AG20443 (cell line): ENCODE data around the gene CCDC158.
A peak's percentile ranks its signal among the peaks of the same experiment; 100 is the strongest.
"Not testable (repeated sequence)": the region's sequence is repeated elsewhere in the genome, so short reads cannot be mapped to it uniquely, and the experiment has no call there.

Source experiments
- DNase-seq: peaks from one replicate; pipeline ENCODE4 v3.0.0; 2012; ENCODE audit warnings: low spot score, mixed read lengths

Gene CCDC158

DNA sequence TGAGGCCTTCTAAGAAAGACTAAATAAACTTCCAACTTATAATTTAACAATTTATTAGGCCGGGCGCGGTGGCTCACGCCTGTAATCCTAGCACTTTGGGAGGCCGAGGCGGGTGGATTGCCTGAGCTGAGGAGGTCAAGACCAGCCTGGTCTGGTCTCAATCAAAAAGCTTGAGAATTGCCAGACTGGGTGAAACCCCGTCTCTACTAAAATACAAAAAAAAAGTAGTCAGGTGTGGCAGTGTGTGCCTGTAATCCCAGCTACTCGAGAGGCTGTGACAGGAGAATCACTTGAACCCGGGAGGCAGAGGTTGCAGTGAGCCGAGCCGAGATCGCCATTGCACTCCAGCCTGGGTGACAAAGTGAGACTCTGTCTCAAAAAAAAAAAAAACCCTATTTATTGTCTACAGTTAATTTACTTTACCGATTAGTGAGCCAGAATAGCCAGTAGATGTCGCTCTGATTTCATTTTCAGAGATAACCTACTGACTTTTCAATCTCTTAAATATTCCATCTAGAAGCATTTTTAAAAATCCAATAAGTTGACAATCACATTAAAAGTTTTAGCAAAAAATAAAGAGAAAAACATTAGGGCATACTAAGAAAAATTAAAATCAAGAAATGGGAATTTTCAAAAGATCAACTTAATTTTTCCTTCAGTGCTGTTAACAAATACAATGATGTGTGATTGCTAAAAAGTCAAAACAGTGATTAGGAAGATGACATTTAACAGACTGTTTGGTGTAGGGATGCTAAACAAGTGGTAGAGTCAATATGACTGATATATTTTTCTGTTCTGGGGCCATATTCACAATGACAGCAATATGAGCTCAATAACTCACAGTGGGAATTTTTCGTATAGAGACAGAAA is 9.8 kb upstream of the CCDC158 start:
- peak; percentile 51 for DNase-seq

DNA sequence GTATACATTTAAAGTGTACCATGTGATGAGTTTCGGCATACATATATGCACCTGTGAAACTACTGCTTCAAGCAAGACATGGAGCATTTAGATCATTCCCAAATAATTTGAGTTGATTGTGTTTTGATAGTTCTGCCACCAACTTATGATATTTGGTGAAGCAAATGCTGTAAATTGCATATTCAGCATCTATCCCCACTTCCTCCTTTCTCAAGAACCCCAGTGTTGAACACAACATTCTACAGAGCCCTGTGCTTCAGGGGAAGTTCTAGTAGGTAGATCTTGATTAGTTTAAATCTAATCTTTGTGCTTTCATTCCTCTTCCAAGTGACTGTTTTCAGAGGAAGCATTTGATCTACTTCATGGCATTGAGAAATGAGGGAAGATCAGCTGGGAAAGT is 8.7 kb upstream of the CCDC158 start:
- DNase-seq: no peak

DNA sequence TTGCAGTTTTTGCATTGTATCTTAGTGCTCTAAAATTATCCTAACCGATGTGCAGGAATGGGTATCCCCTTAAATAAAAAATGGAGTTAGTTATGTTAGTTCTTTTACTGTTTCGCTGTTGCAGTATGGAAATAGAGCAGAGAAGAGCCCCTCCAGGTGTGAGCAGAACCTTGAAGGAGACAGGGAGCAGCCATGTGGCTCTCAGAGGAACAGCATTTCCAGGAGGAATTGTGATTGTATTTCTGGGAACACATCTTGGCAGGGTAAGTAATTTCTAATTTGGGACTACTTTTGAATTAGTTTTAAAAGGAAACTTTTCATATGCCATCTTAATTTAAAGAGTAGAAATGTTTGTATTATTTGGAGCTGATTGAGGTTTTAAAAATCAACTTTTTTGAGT is 5.3 kb upstream of the CCDC158 start:
- DNase-seq: no peak

DNA sequence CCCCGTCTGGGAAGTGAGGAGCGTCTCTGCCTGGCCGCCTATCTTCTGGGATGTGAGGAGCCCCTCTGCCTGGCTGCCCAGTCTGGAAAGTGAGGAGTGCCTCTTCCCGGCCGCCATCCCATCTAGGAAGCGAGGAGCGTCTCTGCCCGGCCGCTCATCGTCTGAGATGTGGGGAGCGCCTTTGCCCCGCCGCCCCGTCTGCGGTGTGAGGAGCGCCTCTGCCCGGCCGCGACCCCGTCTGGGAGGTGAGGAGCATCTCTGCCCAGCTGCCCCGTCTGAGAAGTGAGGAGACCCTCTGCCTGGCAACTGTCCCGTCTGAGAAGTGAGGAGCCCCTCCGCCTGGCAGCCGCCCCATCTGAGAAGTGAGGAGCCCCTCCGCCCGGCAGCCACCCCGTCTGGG is 2.2 kb upstream of the CCDC158 start:
- DNase-seq: not testable (repeated sequence)

DNA sequence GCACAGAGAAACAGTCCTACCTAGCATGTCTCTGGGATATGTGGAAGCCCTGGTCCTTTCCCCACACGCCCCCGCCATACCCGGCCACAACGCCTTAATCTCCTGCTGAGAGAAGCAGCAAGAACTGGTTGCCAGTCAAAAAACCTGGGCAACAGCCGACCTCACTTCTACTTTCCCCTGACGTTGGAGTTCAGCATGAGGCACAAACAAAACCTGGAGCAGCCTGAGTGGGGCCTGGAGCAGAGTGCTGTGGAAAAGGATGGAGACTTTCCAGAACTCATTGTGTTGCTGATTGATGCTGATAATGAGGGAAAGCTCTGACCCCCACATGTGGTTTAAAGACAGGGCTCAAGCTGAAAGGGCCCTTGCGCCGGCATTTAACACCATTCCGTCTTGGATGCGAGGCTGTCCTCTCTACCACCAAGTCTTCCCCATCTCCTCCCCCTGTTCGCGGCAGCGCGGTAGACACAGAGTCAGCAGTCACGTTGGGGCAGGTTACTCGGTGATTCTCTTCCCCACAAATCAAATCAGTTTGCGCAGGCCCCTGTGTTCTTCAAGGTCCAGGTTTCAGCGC is 666 bp downstream of the CCDC158 start:
- DNase-seq: no peak

DNA sequence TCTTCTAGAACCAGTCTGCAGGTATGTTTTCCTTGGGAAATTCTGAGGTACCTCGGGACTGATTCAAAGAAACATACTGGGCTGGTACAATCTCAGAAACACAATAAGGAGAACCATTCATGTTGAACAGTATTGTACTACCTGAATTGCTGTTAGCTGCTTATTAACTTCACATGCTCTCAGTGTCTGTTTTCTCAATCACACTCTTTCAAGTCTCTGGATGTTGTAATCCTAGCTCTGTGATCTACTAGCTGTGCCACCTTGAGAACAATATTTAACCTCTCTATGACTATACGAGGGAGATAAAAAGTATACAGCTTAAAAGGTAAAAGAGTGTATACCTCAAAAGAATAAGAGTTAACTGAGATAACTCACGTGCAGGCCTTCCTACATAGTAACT is 10.3 kb downstream of the CCDC158 start:
- no peak for DNase-seq

DNA sequence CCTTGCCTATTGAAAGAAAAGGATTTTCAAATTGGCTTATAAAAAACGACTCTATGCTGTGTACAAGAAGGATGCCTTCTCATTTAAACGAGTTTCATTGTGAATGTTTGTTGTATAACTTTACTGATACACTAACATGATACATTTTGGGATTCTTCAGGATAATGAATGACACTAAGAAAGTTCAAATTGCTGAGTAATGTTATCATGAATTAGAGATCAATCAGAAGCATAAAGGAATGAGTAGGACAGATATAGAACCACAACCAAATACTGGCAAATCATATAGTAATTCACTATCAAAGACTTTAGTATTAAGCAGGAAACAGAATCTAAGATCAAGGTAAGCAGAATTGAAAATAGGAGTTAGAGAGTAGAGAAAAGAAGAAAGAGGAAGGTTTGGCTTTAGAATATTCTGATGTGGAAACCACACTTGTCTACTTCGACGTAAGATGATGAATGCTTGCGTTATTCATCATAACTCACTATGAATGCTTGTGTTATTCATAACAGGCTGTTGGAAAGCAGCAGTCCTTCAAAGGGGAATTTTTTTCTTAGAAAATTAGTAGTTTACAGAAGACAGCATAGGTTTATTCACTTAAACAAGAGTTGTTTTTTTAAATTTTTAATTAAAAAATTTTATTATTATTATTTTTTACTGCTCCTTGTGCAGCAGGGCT is 13.4 kb downstream of the CCDC158 start:
- no peak for DNase-seq

DNA sequence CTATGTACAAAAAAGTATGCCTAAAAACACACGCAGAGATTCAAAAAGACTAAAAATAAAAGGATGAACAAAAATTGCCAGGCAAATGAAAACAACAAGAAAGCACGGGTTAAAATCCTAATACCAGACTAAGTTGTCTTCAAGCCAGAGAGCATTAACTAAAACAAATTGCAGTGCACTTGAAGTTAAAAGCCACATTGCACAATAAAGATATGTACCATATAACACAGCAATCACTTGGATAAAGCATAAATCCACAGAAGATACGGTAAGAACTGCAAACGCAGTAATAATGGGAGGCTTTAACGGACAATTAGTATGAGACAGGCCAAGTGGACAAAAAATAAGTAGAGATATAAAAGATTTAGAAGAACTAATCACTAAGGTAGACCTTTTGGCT is 14.9 kb downstream of the CCDC158 start:
- DNase-seq: no peak

DNA sequence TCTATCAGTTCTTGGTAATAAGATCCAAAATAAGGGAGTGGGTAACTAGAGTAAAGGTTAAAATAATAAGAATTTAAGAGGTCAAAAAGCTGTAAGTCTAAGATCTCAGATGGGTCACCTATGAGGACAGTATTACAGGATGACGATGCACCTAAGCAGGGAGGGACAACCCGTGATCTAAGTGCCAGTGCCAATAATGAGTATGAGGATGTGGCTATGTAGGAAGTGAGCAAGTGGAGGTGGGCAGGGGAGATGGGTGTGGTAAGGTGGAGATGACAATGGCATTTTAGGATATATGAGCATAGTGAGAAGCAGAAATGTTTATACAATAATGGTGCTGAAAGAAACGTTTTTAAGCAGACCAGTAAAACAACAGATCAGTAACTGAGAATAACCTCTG is 19.3 kb downstream of the CCDC158 start:
- DNase-seq: no peak

DNA sequence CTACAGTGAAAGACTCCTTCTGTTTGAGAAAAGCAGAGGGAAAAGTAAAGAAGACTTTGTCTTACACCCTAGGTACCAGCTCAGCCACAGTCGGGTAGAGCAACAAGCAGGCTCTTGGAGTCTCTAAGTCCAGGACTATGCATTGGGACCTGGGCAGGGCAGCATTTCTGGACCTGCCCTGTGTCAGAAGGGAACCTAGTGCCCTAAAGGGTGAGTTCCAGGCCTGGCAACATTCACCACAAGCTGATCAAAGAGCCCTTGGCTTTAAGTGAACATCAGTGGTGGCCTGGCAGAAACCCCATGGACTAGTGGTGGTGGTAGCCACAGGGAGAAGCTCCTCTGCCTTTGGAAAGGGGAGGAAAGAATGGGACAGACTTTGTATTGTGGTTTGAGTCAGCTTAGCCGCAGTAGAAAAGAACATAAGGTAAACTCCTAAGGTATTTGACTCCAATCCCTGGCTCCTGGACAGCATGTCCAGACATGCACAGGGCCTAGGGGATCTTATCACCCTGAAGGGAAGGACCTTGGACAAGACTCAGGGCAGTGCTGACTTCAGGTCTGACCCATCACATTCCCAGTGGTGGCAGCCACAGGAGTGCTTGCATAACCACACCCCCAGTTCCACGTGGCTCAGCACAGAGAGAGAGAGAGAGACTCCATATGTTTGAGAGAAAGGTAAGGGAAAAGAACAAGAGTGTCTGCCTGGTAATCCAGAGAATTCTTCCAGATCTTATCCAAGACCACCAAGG is 32.6 kb downstream of the CCDC158 start:
- no peak for DNase-seq

DNA sequence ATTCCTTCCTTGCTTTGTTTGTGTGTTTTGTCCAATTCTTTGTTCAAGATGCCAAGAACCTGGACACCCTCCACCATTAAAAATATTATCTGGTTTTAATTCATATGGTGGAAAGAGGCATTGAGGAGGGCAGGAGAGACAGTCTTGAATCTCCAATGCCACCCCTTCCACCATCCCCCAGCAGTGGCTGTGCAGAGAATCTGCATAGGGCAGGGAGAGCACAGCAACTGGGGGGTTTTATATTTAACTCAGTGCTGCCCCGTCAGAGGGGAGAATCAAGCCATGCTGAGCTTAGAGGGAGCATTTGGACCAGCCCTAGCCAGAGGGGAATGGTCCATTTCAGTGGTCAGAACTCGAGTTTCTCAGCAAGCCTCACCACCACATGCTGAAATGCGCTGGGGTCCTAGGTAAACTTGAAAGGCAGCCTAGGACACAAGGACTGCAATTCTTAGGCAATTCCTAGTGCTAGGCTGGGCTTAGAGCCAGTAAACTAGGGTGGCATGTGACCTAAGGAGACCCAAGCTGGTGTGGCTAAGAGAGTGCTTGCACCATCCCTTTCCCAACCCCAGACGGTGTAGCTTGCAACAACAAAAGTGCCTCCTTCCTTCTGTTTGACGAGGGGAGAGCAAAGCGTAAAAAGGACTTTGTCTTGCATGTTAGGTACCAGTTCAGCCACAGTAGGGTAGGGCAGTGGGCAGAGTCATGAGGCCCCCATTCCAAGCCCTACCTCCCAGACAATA is 34.2 kb downstream of the CCDC158 start:
- DNase-seq: no peak

DNA sequence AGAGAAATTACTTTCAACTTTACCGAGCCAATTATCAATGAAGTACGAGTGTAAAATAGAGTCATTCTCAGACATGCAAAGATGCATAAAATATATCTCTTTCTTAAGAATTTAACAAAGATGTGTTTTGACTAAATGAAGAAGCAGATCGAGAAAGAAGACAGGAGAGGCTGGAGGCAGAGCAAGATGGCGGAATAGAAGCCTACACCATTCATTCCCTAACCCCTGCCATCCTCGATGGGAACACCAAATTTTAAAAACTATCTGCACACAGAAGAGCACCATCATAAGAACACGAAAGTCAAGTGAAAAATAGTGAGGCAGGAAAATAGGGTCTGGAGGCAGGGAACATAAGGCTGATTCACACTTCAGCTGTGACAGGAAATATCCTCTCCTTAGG is 35.0 kb downstream of the CCDC158 start:
- no peak for DNase-seq

DNA sequence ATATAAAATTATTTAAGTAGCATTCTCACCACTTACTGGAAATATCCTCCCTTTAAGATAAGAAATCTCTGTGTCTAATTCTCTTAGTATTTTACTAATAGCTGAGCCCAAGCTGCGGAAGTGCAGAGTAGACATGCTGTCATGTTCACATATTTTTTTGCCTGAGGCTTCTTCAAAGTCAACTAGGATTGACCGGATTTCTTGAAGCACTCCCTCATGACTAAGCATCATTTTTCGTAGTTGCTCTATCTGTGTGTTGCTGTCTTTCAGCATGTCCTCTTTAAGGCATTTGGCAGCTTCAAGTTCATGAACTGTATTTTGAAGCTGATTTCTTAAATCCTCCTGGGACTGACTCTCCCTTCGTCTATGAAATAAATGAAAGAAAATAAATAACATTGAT is 36.9 kb downstream of the CCDC158 start:
- DNase-seq: no peak

DNA sequence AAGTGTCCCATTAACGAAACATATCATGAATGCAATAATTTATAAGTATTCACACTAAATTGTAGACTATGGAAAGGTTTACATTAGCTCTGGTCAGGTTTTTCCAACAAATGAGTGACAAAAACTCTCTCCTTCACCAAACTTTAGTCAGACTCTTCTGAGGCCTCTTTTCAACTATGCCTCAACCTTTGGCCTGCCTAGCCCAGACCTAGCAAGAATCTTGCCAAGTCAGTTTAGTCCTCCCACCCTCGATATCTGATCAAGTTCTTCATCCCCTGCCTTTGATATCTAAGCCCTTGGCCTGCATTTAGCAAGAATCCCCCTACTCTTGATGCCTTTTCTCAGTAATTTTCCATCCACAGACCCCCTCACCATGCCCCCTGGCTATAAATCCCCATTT is 37.9 kb downstream of the CCDC158 start:
- DNase-seq: no peak

DNA sequence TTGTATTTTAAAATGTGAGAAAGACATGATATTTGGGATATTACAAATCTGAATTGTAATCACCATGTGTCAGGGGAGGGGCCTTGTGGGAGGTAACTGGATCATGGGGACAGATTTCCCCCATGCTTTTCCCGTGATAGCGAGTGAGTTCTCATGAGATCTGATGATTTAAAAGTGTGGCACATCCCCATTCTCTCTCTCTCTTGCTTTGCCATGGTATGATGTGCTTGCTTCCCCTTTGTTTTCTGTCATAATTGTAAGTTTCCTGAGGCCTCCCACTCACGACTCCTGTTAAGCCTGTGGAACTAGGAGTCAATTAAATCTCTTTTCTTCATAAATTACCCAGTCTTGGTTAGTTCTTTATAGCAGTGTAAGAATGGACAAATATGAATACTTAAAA is 39.0 kb downstream of the CCDC158 start:
- DNase-seq: no peak

DNA sequence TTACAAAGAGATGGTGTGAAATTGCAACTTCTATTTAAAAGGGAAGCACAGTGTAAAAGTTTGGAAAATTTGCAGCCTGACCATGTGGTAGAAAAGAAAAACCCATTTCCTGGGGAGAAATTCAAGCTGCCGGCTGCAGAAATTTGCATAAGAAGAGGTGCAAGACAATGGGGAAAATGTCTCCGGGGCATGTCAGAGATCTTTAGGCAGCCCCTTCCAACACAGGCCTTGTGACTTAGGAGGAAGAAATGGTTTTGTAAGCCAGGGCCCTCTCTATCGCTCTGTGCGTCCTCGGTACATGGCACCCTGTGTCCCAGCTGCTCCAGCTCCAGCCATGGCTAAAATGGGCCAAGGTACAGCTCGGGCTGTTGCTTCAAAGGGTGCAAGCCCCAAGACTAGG is 40.4 kb downstream of the CCDC158 start:
- DNase-seq: no peak

DNA sequence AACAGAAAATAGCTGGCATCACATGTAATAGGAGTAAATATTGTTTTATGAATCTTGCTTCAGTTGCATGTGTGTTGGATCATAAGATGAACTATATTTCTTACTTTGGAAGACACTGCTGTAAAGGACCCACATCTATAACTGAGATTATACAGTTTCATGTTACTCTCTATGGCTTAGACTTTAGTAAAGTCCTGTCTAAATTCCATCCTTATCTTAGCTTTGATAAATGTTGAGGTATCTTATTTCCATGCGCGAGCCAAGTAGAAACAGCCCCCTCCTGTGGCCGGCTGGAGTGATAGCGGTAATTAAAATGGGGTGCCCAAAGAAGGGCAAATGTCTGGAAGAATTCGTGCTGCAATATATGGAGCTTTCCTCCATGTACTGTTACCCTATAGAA is 43.0 kb downstream of the CCDC158 start:
- DNase-seq: peak; percentile 42

DNA sequence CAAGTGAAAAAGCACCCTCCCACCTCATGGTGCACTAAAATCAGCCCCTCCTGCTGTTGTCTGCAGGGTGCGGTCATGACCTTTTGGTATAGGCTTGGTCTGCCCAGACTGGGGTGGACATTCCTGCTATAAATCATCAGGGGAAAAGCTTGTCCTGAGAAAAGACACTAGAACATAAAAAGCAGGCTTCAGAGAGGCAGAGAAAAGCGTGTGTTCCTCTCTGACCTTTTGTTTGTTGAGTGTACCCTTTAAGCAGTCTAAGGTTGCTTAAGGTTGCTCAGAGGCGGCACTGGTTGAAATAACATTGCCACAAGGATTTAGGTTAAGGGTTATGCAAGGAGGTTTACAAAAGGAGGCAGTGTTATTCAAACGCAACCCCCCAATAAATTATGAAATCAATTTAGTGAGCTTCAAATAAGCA is 43.5 kb downstream of the CCDC158 start:
- DNase-seq: no peak

DNA sequence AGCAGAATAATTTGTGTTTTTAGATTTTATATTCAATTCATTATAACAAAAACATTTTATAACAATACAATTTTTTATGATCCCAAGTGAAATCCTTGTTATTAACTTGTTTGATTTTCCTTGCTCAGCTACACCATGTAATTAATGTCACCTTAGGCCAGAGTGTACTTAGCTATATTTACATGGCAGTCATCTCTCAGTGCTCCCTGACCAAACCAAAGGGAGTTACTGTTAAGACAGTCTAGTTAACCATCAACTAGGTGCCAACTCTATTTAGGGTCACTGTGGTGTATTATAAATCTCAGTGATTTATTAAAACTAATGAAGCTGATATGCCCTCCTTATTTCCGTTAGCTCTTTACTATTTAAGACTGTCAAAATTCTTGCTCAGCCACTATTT is 44.4 kb downstream of the CCDC158 start:
- DNase-seq: no peak

DNA sequence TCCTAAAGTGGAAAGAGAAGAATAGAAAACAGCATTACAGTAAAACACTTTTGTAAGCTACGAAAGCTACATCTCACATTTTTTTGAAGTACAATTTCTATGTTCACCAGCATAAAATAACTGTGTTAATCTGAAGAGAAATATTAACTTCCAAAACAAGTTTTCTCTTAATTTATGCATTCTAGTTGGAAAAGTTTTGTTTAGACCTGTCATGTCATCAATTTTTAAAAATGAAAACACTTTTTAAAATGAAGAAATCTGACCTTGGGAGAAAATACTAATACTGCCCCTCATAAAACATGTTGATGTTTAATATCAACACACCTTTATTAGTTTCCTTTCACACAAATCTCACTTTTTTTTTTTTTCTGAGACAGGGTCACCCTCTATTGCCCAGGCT is 45.2 kb downstream of the CCDC158 start:
- DNase-seq: no peak

DNA sequence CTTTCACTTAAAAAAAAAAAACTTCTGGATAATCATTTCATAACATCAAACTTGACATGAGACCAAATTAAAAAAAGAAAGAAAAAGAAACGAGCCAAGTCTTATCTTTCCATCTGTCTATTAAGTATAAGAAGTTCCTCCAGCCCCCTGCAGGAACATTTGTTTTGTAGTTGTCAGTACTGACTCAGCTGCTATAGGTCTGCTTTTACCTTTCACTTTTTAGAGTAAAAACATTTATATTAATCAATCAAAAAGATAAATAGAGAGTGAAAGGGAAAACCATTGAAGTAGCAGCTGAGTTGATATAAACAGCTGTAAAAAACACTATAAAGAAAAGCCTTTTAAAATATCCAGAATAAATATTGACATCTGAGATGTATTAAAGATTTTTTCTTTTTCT is 46.1 kb downstream of the CCDC158 start:
- DNase-seq: no peak
